Gastroesophageal sphincter (tissue), 3 donors: ENCODE measurements around the gene SOX9.

Source experiments
- CTCF ChIP-seq, 4 experiments: fragments of 200-600 bp in 2 of 4; fragments of 450-650 bp in 2 of 4; sonication (generic) in 1 of 4; IDR thresholded peaks; one replicate each; pipeline ENCODE4 v1.5.1; 2017 to 2019; ENCODE audit warnings: antibody characterized with exemption in 4 of 4, mild to moderate bottlenecking in 2 of 4, moderate library complexity in 2 of 4
- EP300 ChIP-seq: sonication (generic); formaldehyde crosslinking; IDR thresholded peaks from one replicate; pipeline ENCODE4 v1.6.1; 2017; ENCODE audit warnings: antibody characterized with exemption, mild to moderate bottlenecking
- POLR2A ChIP-seq, 2 donors: fragments of 450-650 bp; IDR thresholded peaks; one replicate each; pipeline ENCODE4 v1.6.1; 2017; ENCODE audit warnings: antibody characterized with exemption in 2 of 2, mild to moderate bottlenecking in 2 of 2, moderate library complexity in 1 of 2
- POLR2AphosphoS5 ChIP-seq: sonication (generic); formaldehyde crosslinking; IDR thresholded peaks from one replicate; pipeline ENCODE4 v1.6.1; 2017; ENCODE audit warnings: antibody characterized with exemption

GRCh38 chr17:72134608-72135394, 14.0 kb downstream of the SOX9 start:
- TF ChIP-seq CTCF (IDR thresholded peaks at IDR 0.05) (no peak), POLR2AphosphoS5 (no peak), POLR2A (IDR thresholded peaks at IDR 0.05) (no peak), EP300 (no peak)
